PC-3 (cell line): ENCODE data around the gene DDIAS.
"Not testable (repeated sequence)": the region's sequence is repeated elsewhere in the genome, so short reads cannot be mapped to it uniquely, and the experiment has no call there.

Experiments
- EZH2 ChIP-seq: fragments of 300-600 bp; sonication (generic); IDR thresholded peaks from one replicate; pipeline ENCODE4 v1.6.1; 2017; ENCODE audit warnings: antibody characterized with exemption, mild to moderate bottlenecking, low read length; ENCODE audit not compliant: unreplicated experiment
- EZH2phosphoT487 ChIP-seq: fragments of 300-600 bp; sonication (generic); IDR thresholded peaks from 2 replicates; pipeline ENCODE4 v1.6.1; 2018; ENCODE audit warnings: mild to moderate bottlenecking, antibody characterized with exemption, low read length, borderline replicate concordance
- TF ChIP-seq, protein P1 (sequence below): fragments of 300-600 bp; sonication (generic); conservative IDR thresholded peaks from 2 replicates; pipeline ENCODE4 v1.5.1; 2017; ENCODE audit warnings: antibody characterized with exemption, low read depth, mild to moderate bottlenecking, low read length

- TF ChIP-seq, protein P1, sequence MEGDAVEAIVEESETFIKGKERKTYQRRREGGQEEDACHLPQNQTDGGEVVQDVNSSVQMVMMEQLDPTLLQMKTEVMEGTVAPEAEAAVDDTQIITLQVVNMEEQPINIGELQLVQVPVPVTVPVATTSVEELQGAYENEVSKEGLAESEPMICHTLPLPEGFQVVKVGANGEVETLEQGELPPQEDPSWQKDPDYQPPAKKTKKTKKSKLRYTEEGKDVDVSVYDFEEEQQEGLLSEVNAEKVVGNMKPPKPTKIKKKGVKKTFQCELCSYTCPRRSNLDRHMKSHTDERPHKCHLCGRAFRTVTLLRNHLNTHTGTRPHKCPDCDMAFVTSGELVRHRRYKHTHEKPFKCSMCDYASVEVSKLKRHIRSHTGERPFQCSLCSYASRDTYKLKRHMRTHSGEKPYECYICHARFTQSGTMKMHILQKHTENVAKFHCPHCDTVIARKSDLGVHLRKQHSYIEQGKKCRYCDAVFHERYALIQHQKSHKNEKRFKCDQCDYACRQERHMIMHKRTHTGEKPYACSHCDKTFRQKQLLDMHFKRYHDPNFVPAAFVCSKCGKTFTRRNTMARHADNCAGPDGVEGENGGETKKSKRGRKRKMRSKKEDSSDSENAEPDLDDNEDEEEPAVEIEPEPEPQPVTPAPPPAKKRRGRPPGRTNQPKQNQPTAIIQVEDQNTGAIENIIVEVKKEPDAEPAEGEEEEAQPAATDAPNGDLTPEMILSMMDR = not testable (repeated sequence)
- not testable (repeated sequence) for TF ChIP-seq EZH2, EZH2phosphoT487
These were observed 69.1 kb downstream of the DDIAS start for GRCh38 chr11:82970507-82971083.
